Spinal cord (tissue), 10 donors: ENCODE data around the gene RAB35. TPM values are rescaled to one million over a fixed set of nuclear protein-coding genes. Genes with fewer than 3 reads are reported as not detected.

Experiments
- DNase-seq, 6 donors: peaks; one replicate each; pipeline versions ENCODE4 v3.0.0 to v3.0.0-alpha.2; 2013 to 2015; ENCODE audit warnings: low spot score in 6 of 6, low read depth in 4 of 6
- H3K27ac ChIP-seq: one replicate; pipeline ENCODE4 v1.5.1; 2013; ENCODE audit warnings: low read depth, low read length, control low read depth
- H3K27me3 ChIP-seq: one replicate; pipeline ENCODE4 v1.6.1; 2013; ENCODE audit warnings: low read length; ENCODE audit not compliant: control insufficient read depth, insufficient read depth
- H3K36me3 ChIP-seq: one replicate; pipeline ENCODE4 v1.6.1; 2013; ENCODE audit warnings: low read length; ENCODE audit not compliant: control insufficient read depth, insufficient read depth
- H3K4me1 ChIP-seq: one replicate; pipeline ENCODE4 v1.6.1; 2013; ENCODE audit warnings: low read length; ENCODE audit not compliant: control insufficient read depth, insufficient read depth
- H3K4me3 ChIP-seq: one replicate; pipeline ENCODE4 v1.5.1; 2013; ENCODE audit warnings: low read depth, low read length, control low read depth
- H3K9me3 ChIP-seq: one replicate; pipeline ENCODE4 v1.6.1; 2013; ENCODE audit warnings: low read length; ENCODE audit not compliant: control insufficient read depth, insufficient read depth
- WGBS: methylation state at CpG from one replicate; pipeline ENCODE4 v1.1.5; 2013; ENCODE audit warnings: missing lambda C conversion rate; ENCODE audit not compliant: insufficient coverage; 5-methylcytosine and 5-hydroxymethylcytosine counted together
- polyA plus RNA-seq, 2 donors: library from polyadenylated mRNA; unstranded; fragments of 120-200 nt; gene quantifications; one replicate each; pipeline ENCODE4 v1.2.1, GENCODE V29; 2013; ENCODE audit not compliant: insufficient read length in 2 of 2
- total RNA-seq, 2 donors: library from RNA; depleted of rRNA in 1 of 2; stranded (reverse); fragments of 120-200 nt in 1 of 2; fragments of >200 nt in 1 of 2; gene quantifications; one replicate each; pipeline versions ENCODE4 v1.2.3 to v1.2.4, GENCODE V29; 2013 to 2014
- donor health status: healthy.

Gene RAB35
- total and polyA plus RNA-seq, 4 donors, result 20.7 to 64.2 (median 47.2) TPM

GRCh38 chr12:120136093-120136770, 19.7 kb upstream of the RAB35 start:
- Histone ChIP-seq H3K4me1 (no peaks in the 10 kb centered on the region), H3K9me3 (no peaks in the 10 kb centered on the region), H3K27ac (no peak overlapping the region), H3K27me3 (no peaks in the 10 kb centered on the region), H3K36me3 (peaks cover 96% of the 10 kb centered on the region), H3K4me3 (no peak overlapping the region)
- no peak for DNase-seq
- 91% methylated on average over 9 of the region's 11 CpGs for WGBS

- 96% methylated on average over 20 of the region's 20 CpGs for WGBS
- H3K4me3 ChIP-seq, result no peak overlapping the region
- peaks cover 98% of the 10 kb centered on the region for H3K36me3 ChIP-seq
- no peak for DNase-seq
- H3K27me3 ChIP-seq, result no peaks in the 10 kb centered on the region
- no peak overlapping the region for H3K27ac ChIP-seq
- no peaks in the 10 kb centered on the region for H3K9me3 ChIP-seq
- no peaks in the 10 kb centered on the region for H3K4me1 ChIP-seq
Observed at GRCh38 chr12:120134307-120134980, 17.9 kb upstream of the RAB35 start.

GRCh38 chr12:120132863-120133385, 16.4 kb upstream of the RAB35 start:
- H3K4me3 ChIP-seq, result no peak overlapping the region
- no peak overlapping the region for H3K27ac ChIP-seq
- DNase-seq, result no peak
- H3K9me3 ChIP-seq, result no peaks in the 10 kb centered on the region
- H3K4me1 ChIP-seq, result no peaks in the 10 kb centered on the region
- no peaks in the 10 kb centered on the region for H3K27me3 ChIP-seq
- WGBS, result 94% methylated on average over 2 of the region's 6 CpGs
- H3K36me3 ChIP-seq, result peaks cover 98% of the 10 kb centered on the region

- Histone ChIP-seq H3K27me3 (no peaks in the 10 kb centered on the region), H3K4me3 (no peak overlapping the region), H3K36me3 (peaks cover 98% of the 10 kb centered on the region), H3K9me3 (no peaks in the 10 kb centered on the region), H3K27ac (no peak overlapping the region), H3K4me1 (no peaks in the 10 kb centered on the region)
- WGBS, result 84% methylated on average over 4 of the region's 9 CpGs
- peak in 1 of 6 donors; percentile 46 for DNase-seq
Observed at GRCh38 chr12:120132054-120132836, 15.7 kb upstream of the RAB35 start.

- Histone ChIP-seq H3K4me1 (no peaks in the 10 kb centered on the region), H3K4me3 (no peak overlapping the region), H3K36me3 (peaks cover 92% of the 10 kb centered on the region), H3K9me3 (no peaks in the 10 kb centered on the region), H3K27me3 (no peaks in the 10 kb centered on the region), H3K27ac (no peak overlapping the region)
- 97% methylated on average over 15 of the region's 15 CpGs for WGBS
- no peak for DNase-seq
Observed at GRCh38 chr12:120131116-120131515, 14.6 kb upstream of the RAB35 start.

GRCh38 chr12:120130011-120130410, 13.5 kb upstream of the RAB35 start:
- no peak for DNase-seq
- Histone ChIP-seq H3K9me3 (no peaks in the 10 kb centered on the region), H3K27ac (no peak overlapping the region), H3K4me3 (no peak overlapping the region), H3K27me3 (no peaks in the 10 kb centered on the region), H3K36me3 (peaks cover 85% of the 10 kb centered on the region), H3K4me1 (no peaks in the 10 kb centered on the region)
- WGBS, result 97% methylated on average over 6 of the region's 6 CpGs

- Histone ChIP-seq H3K27me3 (no peaks in the 10 kb centered on the region), H3K27ac (peak overlapping the region; percentile 15), H3K4me1 (no peaks in the 10 kb centered on the region), H3K4me3 (no peak overlapping the region), H3K9me3 (no peaks in the 10 kb centered on the region), H3K36me3 (peaks cover 52% of the 10 kb centered on the region)
- DNase-seq, result no peak
- WGBS, result 90% methylated on average over 2 of the region's 2 CpGs
Observed at GRCh38 chr12:120126635-120127005, 10.1 kb upstream of the RAB35 start.

GRCh38 chr12:120125792-120126634, 9.5 kb upstream of the RAB35 start:
- H3K27ac ChIP-seq, result peak overlapping the region; percentile 15
- peaks cover 46% of the 10 kb centered on the region for H3K36me3 ChIP-seq
- no peaks in the 10 kb centered on the region for H3K9me3 ChIP-seq
- 71% methylated on average over 4 of the region's 6 CpGs for WGBS
- no peak overlapping the region for H3K4me3 ChIP-seq
- no peak for DNase-seq
- H3K4me1 ChIP-seq, result no peaks in the 10 kb centered on the region
- H3K27me3 ChIP-seq, result no peaks in the 10 kb centered on the region

- WGBS, result 87% methylated on average over 3 of the region's 4 CpGs
- no peaks in the 10 kb centered on the region for H3K27me3 ChIP-seq
- no peaks in the 10 kb centered on the region for H3K9me3 ChIP-seq
- no peak for DNase-seq
- no peak overlapping the region for H3K27ac ChIP-seq
- H3K4me1 ChIP-seq, result no peaks in the 10 kb centered on the region
- H3K4me3 ChIP-seq, result no peak overlapping the region
- H3K36me3 ChIP-seq, result peaks cover 36% of the 10 kb centered on the region
Observed at GRCh38 chr12:120125029-120125428, 8.5 kb upstream of the RAB35 start.
